MCF 10A (cell line): ENCODE data around the gene CLDND1. TPM values are rescaled to one million over a fixed set of nuclear protein-coding genes. Genes with fewer than 3 reads are reported as not detected.

Source experiments
- Bru-seq: library from RNA; stranded (reverse); fragments of 400-500 nt; gene quantifications from one replicate; lab custom pipeline; 2021; lab: Mats Ljungman, UMichigan
- BruChase-seq, 2 experiments: library from RNA; stranded (reverse); fragments of 400-500 nt; gene quantifications; one replicate each; lab custom pipeline; 2021; lab: Mats Ljungman, UMichigan
- BruUV-seq: library from RNA; stranded (reverse); fragments of 400-500 nt; replicated peaks from 2 replicates; lab custom pipeline; 2021; lab: Mats Ljungman, UMichigan
- CTCF ChIA-PET: fragments of 300-600 bp; sonication (Branson Sonifier 250); formaldehyde crosslinking; extraction: SDS; loops from one replicate; lab custom pipeline; 2021; ENCODE audit warnings: antibody characterized with exemption, inconsistent platforms; lab: Yijun Ruan, JAX
- POLR2A ChIA-PET: fragments of 300-600, 350-650 bp; sonication (Branson Sonifier 250); formaldehyde crosslinking; extraction: SDS; loops from one replicate; lab custom pipeline; 2020; ENCODE audit warnings: antibody characterized with exemption, inconsistent platforms; lab: Yijun Ruan, JAX
- DNase-seq: peaks from one replicate; pipeline ENCODE4 v3.0.0-alpha.2; 2018; ENCODE audit not compliant: unreplicated experiment
- H3K27ac Mint-ChIP-seq: one replicate; pipeline ENCODE4 v1.8.0; 2022; ENCODE audit warnings: mild to moderate bottlenecking, low read depth, mixed read lengths; ENCODE audit not compliant: unreplicated experiment
- H3K27me3 Mint-ChIP-seq: one replicate; pipeline ENCODE4 v1.8.0; 2022; ENCODE audit warnings: mixed read lengths; ENCODE audit not compliant: insufficient read depth, unreplicated experiment
- H3K36me3 Mint-ChIP-seq: one replicate; pipeline ENCODE4 v1.8.0; 2022; ENCODE audit warnings: mild to moderate bottlenecking, moderate library complexity, mixed read lengths; ENCODE audit not compliant: insufficient read depth, unreplicated experiment
- H3K4me1 Mint-ChIP-seq: one replicate; pipeline ENCODE4 v1.8.0; 2022; ENCODE audit warnings: mixed read lengths; ENCODE audit not compliant: insufficient read depth, unreplicated experiment
- H3K4me3 Mint-ChIP-seq: one replicate; pipeline ENCODE4 v1.8.0; 2022; ENCODE audit warnings: mild to moderate bottlenecking, moderate library complexity, mixed read lengths; ENCODE audit not compliant: unreplicated experiment
- H3K9me3 Mint-ChIP-seq: one replicate; pipeline ENCODE4 v1.8.0; 2022; ENCODE audit warnings: mixed read lengths; ENCODE audit not compliant: unreplicated experiment
- intact Hi-C: fragments of 100-400 bp; cut with micrococcal nuclease; formaldehyde crosslinking; loops from 2 replicates; pipeline ENCODE4 v1.14.1; 2022
- long read RNA-seq: library from polyadenylated mRNA; stranded (forward); transcript quantifications from one replicate; pipeline ENCODE4 v2.0.0, GENCODE V29; 2022
- total RNA-seq: library from RNA; stranded (reverse); gene quantifications from 2 replicates; pipeline ENCODE4 v1.2.3, GENCODE V29; 2022
- TF ChIP-seq, protein P1 (sequence below): fragments of 200-600 bp; IDR thresholded peaks from one replicate; pipeline ENCODE4 v1.8.0; 2022; ENCODE audit warnings: antibody characterized with exemption, mild to moderate bottlenecking; ENCODE audit not compliant: unreplicated experiment

The CLDND1 gene
- total RNA-seq = 128 and 173 TPM in 2 replicates
- percentile 93 among the genes with signal in this experiment for Bru-seq, nascent RNA
- BruChase-seq, experiment 1, labeled RNA remaining after a 6-hour chase = percentile 97 among the genes with signal in this experiment
- percentile 97 among the genes with signal in this experiment for BruChase-seq, experiment 2, labeled RNA remaining after a 2-hour chase
- long read RNA-seq, transcript CLDND1-208 (5 exons, 2,818 nt) = minor isoform, 9 of 303 reads
- long read RNA-seq, transcript CLDND1-202 (6 exons, 2,228 nt) = minor isoform, 32 of 303 reads
- long read RNA-seq, transcript CLDND1-203 (6 exons, 2,170 nt) = minor isoform, 11 of 303 reads
- long read RNA-seq, transcript CLDND1-201 (5 exons, 2,161 nt) = major isoform, 181 of 303 reads
- long read RNA-seq, partial matches to known transcripts = 22 of 303 reads
- long read RNA-seq, other reads (novel, unspliced or antisense) = 25 of 303 reads

GRCh38 chr3:98522544-98523281 lies at the start of gene CLDND1:
Gene CLDND1, minus strand, starts transcription at chr3:98522902. Its CDS starts 1,478 bp downstream, at chr3:98521424.
- TF ChIP-seq, protein P1, sequence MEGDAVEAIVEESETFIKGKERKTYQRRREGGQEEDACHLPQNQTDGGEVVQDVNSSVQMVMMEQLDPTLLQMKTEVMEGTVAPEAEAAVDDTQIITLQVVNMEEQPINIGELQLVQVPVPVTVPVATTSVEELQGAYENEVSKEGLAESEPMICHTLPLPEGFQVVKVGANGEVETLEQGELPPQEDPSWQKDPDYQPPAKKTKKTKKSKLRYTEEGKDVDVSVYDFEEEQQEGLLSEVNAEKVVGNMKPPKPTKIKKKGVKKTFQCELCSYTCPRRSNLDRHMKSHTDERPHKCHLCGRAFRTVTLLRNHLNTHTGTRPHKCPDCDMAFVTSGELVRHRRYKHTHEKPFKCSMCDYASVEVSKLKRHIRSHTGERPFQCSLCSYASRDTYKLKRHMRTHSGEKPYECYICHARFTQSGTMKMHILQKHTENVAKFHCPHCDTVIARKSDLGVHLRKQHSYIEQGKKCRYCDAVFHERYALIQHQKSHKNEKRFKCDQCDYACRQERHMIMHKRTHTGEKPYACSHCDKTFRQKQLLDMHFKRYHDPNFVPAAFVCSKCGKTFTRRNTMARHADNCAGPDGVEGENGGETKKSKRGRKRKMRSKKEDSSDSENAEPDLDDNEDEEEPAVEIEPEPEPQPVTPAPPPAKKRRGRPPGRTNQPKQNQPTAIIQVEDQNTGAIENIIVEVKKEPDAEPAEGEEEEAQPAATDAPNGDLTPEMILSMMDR = no peak
- Mint-ChIP-seq H3K27me3 (no peaks in the 10 kb centered on the region), H3K36me3 (peaks cover 31% of the 10 kb centered on the region), H3K9me3 (no peaks in the 10 kb centered on the region), H3K4me1 (peaks cover 27% of the 10 kb centered on the region), H3K27ac (peak within 1 kb of the TSS; percentile 81), H3K4me3 (peak within 1 kb of the TSS; percentile 85)
- intact Hi-C loops = loop anchor here (1.0 to 5.0 kb wide), 4 partner anchors 9 to 485 kb away; partner anchors contain the start of gene GABRR3
- no TSS peak for BruUV-seq
- POLR2A ChIA-PET = interaction anchor here (0.5 to 2.5 kb wide), 16 partner anchors 10 to 308 kb away, joined by 3 to 50 read pairs (median 5); partner anchors contain the start of genes CPOX and GPR15
- peak; percentile 98 for DNase-seq
- CTCF ChIA-PET = interaction anchor here (0.6 to 1.2 kb wide), 5 partner anchors 9 to 478 kb away, joined by 3 to 4 read pairs (median 3); no protein-coding TSS in a partner anchor

GRCh38 chr3:98568402-98568801 lies 45.7 kb upstream of the CLDND1 start:
- Mint-ChIP-seq H3K9me3 (no peaks in the 10 kb centered on the region), H3K27ac (no peak overlapping the region), H3K27me3 (no peaks in the 10 kb centered on the region), H3K4me1 (peaks cover 4% of the 10 kb centered on the region), H3K4me3 (no peak overlapping the region), H3K36me3 (no peaks in the 10 kb centered on the region)
- intact Hi-C loops = no loop called here
- BruUV-seq = no TSS peak
- CTCF ChIA-PET = interaction anchor here (0.6 kb wide), 1 partner anchor 528 kb away, joined by 3 read pairs; no protein-coding TSS in a partner anchor
- TF ChIP-seq, protein P1 = no peak
- POLR2A ChIA-PET = no interaction called here
- DNase-seq = no peak

- DNase-seq = no peak
- BruUV-seq = no TSS peak
- H3K27me3 Mint-ChIP-seq = no peaks in the 10 kb centered on the region
- TF ChIP-seq, protein P1 = no peak
- intact Hi-C loops = no loop called here
- CTCF ChIA-PET = interaction anchor here (0.6 kb wide), 1 partner anchor 528 kb away, joined by 3 read pairs; no protein-coding TSS in a partner anchor
- H3K36me3 Mint-ChIP-seq = no peaks in the 10 kb centered on the region
- H3K4me1 Mint-ChIP-seq = peaks cover 5% of the 10 kb centered on the region
- H3K27ac Mint-ChIP-seq = no peak overlapping the region
- POLR2A ChIA-PET = no interaction called here
- H3K4me3 Mint-ChIP-seq = no peak overlapping the region
- H3K9me3 Mint-ChIP-seq = no peaks in the 10 kb centered on the region
Observed at GRCh38 chr3:98567666-98568270, 45.1 kb upstream of the CLDND1 start.
